ENCODE measurements around the gene DGCR6.
"Not testable (repeated sequence)": the region's sequence is repeated elsewhere in the genome, so short reads cannot be mapped to it uniquely, and the experiment has no call there.

GRCh38 chr22:18954303-18954989 is 48.3 kb downstream of the DGCR6 start:
- TF ChIP-seq FOXP2 (optimal IDR thresholded peaks at IDR 0.05; ENCODE audit: control extremely low read depth, extremely low read length, insufficient read depth); EZH2 (IDR thresholded peaks at IDR 0.05): not testable (repeated sequence)

Measured in SK-N-MC (cell line).